Right hindlimb (tissue), 1 donor: ENCODE results near the gene DBN1.

Experiments used
- DNase-seq: peaks from one replicate; pipeline ENCODE4 v3.0.0-alpha.2; 2018

DBN1 gene

DNA sequence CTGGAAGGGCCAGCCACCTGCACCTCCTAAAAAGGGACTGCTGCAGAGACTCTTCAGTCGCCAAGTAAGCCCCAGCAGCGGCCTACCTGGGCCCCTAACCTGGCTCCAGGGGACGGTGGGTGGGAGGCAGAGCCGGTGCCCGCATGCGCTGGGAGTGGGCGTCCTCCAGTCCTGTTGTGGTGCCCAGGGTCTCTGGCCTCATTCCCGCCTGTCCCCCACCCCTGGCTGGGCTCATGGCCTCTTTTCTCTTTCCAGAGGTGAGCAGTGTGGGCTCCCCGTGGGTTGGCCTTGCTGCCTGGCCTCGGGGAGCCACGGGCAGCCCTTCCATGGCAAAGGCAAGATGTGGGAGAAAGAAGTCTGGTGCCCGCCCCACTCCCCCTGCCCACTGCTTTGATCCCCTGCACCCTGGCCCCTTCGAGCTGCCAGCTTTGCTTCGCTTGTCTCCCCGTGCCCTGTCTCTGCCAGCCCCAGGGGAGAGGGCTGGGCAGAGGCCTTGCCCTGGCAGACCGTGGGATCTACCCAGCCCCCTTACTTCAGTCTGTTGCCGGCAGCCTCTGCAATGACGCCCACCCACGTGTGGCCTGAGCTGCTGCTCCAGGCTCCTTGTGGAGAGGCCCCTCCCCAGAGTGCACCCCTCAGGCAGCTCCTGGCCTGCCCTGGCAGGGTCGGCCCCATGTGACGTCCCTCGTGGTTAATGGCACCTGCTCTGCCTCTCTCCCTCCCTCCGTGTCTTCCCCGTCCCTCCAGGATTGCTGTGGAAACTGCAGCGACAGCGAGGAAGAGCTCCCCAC is 32.2 kb downstream of the DBN1 start:
- no peak for DNase-seq

DNA sequence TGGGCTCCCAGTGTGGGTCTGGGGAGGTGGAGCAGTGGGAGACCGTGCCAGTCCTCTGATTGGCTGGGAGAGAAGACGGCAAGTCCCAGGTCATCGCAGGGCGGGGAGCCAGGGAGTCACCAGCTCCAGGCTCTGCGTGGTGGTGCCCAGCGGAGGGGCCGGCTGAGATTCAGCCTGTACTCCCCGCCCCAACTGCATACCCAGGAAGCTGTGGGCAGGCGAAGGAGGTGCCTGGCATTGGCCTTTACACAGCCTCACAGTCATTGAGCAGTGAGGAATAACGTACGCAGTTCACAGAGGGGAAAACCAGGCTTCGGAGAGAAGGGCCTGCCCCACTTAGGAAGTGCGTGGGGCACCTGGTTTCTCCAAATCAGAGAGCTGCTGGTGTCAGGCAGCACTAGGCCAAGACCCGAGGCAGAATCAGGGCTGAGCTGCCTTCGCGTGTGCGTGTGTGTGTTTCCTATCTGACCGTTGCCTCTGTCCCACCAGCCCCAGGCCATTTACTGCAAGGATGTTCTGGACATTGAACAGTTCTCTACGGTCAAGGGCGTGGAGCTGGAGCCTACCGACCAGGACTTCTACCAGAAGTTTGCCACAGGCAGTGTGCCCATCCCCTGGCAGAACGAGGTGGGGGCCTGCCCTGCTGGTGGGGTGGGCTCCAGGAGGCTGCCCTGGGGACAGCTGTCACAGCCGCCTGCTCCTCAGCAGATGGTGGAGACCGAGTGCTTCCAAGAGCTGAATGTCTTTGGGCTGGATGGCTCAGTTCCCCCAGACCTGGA is 33.0 kb downstream of the DBN1 start:
- peak; percentile 14 for DNase-seq

DNA sequence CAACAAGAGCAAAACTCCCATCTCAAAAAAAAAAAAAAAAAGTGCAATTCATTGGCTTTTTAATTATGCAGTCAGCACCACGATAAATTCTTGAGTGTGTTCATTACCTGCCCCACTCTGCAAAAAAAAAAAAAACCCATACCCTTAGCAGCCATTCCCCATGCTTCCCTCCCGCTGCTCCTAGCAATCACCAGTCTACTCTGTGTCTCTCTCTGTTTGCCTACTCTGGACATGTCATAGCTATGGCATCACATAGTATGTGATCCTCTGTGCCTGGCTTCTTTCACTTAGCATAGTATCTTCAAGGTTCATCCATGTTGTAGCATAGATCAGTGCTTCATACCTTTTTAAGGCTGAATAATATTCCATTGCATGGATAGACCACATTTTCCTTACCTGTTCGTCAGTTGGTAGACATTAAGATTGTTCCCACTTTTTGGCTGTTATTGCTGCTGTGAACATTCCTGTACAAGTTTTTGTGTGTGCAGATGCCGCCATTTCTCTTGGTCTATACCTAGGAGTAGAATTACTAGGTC is 33.8 kb downstream of the DBN1 start:
- no peak for DNase-seq

DNA sequence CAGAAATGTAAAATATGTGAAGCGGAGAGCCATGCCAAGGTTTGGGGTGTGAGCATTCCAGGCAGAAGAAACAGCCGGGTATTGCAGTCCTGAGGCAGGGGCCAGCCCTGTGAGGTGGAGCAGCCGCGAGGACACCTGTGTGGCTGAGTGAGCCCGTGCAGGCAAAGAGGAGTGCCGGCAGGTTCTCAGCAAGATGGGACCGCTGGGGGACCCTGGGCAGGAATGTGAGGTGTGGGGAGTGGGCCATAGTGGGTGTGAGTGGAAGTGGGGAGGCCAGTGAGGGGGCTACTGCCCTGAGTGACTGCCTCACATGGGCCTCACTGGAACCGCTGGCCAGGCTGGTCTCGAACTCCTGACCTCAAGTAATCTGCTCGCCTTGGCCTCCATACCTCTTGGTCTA is 35.0 kb downstream of the DBN1 start:
- DNase-seq: peak; percentile 16

DNA sequence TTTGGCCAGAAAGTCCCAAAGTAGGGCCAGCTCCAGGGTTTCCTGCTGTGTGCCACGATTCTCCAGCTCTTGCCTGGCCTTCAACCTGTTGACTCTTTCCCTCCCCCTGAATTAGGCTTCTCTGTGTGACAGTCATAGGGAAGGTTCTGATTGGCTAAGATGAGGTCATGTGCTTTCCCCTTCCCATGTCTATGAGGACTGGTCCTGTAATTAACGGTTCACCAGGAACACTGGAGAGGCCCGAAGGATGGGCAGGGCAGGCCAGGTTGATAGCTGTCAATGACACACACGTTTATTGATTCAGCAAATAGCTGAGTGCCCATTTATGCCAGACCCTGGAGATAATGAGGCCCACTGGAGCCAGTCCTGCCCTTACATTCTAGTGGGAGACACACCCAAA is 35.8 kb downstream of the DBN1 start:
- no peak for DNase-seq

DNA sequence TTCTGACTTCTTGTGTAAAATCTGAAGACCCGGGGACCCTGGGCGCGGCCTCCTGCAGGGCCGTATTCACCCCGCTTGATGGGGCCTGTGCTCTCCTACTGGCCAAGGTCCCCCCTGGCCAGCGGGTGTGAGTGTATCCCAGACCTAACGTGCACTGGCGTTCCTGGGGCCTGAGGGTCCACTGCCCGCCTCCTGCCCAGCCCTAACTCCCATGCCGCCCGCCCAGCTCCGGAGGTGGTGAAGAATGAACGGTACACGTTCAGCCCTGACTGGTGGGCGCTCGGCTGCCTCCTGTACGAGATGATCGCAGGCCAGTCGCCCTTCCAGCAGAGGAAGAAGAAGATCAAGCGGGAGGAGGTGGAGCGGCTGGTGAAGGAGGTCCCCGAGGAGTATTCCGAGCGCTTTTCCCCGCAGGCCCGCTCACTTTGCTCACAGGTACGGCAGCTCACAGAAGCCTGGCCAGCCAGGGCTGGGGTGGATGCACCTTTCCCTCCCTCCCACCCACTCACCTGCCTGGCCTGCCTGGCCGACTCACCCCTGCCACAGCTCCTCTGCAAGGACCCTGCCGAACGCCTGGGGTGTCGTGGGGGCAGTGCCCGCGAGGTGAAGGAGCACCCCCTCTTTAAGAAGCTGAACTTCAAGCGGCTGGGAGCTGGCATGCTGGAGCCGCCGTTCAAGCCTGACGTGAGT is 37.4 kb downstream of the DBN1 start:
- no peak for DNase-seq

DNA sequence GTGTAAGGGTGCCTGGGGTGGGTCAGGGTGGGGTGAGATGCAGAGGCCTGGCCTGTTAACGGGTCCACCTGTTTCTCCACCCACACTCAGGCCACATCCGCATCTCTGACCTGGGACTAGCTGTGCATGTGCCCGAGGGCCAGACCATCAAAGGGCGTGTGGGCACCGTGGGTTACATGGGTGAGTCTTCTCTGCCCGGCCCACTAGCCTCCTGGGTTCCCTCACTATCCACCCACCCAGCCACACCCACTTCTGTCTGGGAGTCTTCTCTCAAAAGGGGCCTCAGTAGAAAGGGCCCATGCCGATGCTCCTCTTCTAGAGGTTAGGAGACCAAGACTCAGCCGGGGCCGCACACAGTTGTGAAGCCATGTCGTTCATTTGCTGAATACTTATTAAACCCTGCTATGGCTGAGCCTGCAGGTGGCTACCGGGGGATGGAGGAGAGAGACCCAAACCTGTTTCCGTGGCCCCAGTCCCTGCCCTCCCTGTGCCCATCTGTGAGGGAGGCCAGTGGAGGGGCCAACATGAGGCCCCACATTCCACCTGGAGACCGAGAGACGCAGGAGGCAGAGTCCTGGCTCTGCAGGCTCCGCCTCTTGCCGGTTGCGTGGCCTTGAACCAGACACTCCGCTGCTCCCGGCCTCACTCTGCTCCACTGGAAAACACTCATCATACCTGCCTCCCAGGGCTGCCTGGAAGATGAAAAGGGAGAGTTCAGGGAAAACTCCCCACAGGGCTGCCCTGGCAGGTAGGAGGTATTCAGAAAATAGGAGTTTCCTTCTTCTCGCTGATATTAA is 38.3 kb downstream of the DBN1 start:
- DNase-seq: no peak

DNA sequence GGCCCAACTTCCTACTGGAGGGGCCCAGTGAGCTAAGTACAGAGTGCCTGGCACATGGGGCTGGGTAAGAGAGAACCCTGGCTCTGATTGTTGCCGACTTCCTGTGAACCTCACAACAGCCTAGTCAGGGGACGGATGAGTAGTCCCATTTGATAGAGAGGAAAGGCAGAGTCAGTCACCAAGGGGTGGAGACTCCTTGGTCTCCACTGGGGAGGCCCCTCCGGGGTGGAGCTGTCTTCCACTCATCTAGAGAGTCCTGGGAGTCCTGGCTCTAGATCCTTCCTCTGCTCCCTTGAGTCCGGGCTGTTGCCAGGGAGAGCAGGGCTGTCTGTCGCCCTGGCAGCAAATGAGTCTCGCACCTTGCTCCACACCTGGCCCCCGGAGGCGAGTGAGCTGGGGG is 39.0 kb downstream of the DBN1 start:
- no peak for DNase-seq

DNA sequence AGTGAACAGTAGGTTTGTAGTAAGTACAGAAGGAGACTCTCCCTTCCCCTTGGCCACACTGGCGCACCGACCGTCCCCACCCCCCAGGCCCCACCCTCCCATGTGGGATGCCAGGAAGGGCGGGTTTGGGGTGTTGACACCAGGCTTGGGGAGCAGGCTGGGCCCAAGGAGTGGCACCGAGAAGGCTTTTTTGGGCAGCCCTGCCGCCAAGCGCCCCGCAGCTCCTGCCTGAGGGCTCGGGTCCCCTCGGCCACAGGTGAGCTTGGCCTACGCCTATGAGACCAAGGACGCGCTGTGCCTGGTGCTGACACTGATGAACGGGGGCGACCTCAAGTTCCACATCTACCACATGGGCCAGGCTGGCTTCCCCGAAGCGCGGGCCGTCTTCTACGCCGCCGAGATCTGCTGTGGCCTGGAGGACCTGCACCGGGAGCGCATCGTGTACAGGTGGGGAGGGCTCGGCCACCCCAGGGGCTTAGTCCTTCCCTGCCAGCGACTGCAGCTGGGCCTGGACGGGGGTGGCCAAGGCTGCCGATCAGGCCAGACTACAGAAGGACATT is 39.7 kb downstream of the DBN1 start:
- DNase-seq: no peak

DNA sequence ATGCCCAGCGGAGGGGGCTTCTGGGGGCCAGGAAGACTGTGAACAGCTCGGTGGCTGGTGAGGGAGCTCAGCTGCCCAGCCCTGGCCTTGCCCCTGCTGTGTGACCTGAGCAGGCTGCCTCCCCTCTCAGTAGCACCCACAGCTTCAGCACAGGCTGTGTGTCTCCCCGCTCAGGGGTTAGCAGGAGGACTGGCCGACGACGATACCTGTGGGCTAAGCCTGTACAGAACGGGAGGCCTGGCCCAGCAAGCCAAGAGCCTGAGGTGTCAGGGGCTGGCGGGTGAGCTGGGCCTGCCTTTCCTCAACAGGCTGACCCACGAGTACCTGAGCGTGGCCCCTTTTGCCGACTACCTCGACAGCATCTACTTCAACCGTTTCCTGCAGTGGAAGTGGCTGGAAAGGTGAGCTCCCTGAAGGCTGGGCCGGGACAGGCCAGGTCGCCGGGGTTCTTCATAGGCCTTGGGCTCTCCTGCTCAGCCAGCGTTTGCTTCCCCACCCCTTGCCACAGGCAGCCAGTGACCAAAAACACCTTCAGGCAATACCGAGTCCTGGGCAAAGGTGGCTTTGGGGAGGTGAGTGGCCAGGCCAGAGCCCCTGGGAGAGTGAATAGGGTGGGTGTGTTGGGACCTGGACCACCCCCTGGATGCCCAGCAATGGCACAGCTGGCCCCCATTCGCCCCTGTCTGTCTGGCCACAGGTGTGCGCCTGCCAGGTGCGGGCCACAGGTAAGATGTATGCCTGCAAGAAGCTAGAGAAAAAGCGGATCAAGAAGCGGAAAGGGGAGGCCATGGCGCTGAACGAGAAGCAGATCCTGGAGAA is 40.4 kb downstream of the DBN1 start:
- DNase-seq: no peak

DNA sequence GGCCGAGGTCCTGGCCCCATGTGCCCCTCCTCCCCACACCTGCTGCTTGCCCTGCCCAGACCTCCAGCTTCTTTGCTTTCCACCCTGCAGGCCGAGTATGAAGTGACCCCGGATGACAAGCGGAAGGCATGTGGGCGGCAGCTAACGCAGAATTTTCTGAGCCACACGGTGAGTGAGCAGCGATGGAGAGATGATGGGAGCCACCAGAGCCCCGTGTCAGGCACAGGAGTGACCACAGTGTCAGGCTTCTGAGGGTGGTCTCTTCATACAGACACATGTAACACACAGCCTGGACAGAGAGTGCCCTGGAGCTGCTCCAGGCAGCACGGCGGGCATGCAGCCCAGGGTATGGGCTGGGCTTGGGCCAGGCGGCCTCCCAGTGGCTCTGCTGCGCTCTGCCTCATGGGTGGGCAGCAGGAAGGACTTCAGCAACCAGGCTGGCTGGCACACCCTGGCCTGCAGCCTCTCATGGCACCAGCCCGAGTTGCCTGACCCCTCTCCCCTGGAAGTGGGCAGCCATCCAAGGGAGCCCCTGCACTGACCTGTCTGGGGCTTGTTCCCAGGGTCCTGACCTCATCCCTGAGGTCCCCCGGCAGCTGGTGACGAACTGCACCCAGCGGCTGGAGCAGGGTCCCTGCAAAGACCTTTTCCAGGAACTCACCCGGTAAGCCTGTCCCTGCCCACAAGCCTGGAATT is 41.1 kb downstream of the DBN1 start:
- no peak for DNase-seq

DNA sequence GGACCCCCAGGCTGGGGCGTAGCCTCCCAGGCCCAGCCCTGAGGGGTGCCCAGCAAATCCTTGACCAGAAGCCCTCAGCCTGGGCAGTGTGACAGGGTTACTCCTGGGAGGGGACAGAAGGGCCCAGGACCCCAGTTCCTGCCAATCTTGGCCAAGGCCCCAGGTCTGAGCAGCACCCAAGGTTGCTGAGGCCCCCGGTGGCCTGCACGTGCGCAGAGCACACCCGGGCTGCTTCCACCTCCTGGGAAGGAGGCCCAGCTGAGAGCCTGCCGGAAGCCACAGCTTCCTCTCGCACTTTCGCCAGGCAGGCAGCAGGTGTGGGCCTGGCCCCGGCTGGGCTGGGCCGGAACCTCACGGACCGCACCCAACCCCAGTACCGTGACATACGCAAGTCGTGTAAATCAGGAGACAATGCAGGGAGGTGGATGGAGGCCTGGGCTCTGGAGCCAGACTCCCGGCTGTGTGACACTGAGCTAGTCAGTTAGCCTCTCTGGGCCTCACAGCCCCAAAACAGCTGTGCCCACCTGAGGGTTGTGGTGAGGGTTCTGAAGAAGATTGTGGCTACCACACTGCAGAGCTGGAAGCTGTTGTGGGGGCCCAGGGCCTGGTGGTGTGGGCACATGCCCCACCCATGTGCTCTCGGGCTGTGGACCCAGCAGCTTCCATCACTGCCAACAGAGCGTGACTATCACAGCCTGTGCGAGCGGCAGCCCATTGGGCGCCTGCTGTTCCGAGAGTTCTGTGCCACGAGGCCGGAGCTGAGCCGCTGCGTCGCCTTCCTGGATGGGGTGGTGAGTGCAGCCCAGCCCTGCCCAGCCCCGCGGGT is 41.9 kb downstream of the DBN1 start:
- DNase-seq: no peak

DNA sequence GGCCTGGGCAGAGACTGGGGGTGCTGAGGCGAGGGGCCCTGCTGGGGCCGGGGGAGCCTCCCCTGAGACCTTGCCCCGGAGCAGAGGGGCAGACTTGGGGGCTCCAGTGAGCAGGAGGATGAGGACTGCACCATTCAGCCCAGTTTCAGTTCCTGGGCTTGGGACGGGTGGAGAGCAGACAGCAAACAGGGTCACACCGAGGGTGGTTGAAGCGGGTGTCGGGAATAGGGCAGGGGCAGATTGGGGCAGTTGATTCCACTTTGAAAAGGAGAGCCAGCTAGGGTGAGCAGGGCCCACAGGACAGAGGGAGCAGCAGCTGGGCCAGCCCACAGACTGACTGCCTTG is 42.5 kb downstream of the DBN1 start:
- no peak for DNase-seq

DNA sequence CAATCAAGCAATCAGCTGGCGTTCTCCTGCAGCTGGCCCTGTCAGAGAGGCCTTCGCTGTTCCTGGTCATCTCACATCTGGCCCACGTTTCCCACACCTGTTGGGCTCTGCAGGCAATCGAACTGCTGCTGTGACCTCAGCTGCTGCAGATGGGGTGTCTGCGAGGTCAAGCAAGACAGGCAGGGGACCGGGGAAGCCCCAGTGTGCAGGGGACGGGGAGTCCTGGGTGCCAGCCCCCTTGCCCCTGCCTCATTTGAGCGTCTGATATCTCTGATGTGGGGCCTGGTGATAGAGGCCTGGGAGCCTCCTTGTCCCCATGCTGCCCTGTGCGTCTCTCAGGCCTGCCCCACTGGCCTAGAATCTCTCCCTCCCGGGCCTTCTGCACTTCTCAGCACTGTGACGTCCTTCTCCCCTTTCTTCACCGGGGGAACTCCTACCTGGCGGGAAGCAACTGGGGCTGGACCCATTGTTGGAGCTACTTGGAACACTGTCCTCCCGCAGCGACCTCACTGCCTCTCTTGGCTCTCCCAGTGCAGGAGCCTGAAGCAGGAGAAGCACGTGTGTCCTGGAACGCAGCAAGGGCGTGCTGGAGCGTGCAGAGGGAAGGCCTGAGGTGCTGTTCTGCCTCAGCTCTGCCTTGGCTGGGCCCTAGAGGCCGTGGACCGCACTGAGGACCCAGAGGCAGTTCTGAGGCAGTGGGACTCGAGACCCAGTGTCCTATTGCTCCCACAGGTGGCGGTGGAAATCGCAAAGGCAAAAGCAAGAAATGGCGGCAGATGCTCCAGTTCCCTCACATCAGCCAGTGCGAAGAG is 43.1 kb downstream of the DBN1 start:
- no peak for DNase-seq

DNA sequence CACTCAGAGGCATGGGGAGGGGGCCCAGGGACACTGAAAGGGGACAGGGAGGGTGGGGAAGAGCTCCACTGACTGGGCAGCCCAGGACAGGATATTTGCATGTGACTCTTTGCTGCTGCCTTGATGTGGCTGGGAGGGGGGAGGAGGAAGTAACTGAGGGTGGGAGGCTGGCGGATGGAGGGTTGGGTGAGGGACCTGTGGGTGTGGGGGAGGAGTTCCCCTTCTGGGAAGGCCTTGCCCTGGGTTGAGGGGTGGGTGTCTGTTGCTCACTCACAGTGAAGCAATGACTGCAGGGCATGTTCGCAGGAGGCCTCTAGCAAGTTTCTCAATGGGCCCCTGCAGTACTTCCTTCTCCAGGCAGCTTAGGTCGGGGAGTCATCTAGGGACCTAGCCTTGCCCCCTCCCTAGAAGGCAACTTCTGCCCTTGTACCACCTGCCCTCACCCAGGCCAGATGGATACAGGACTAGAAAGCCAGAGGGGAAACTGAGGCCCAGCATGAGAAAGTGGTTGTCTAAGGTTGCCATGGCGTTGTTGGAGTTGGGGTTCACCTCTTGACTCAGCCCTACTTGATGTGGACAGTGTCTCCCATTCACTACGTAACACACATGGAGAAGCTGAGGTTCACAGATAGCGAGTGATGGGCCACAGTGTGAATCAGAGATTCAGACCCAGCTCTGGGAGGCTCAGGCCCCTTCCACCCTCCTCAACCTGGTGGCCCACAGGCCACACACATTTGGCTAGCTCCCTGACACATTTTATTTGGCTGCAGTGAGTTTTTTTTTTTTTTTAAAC is 44.0 kb downstream of the DBN1 start:
- no peak for DNase-seq

DNA sequence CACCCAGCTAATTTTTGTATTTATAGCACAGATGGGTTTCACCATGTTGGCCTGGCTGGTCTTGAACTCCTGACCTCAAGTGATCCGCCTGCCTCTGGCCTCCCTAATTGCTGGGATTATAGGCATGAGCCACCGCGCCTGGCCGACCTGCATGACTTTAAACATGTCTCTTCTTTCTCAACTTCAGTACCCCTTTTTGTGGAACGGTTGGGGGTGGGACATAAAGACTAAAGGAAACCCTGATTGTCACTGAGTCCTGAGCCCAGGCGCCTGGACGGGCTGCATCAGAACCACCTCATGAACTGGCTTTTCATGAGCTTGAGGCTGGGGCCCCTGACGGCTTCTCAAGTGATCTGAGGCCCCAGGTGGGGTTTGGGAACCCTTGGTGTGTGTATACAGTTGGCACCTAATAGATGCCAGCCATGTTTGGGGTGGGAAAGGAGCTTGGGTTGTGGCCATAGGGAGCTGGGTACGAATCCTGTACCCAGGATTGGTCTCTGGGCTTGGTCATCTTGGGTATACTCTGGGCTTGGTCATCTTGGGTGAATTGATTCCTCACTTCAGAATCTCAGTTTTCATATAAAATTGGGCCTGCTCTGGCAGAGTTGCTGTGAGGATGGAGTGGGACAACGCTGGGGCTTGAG is 44.7 kb downstream of the DBN1 start:
- no peak for DNase-seq

DNA sequence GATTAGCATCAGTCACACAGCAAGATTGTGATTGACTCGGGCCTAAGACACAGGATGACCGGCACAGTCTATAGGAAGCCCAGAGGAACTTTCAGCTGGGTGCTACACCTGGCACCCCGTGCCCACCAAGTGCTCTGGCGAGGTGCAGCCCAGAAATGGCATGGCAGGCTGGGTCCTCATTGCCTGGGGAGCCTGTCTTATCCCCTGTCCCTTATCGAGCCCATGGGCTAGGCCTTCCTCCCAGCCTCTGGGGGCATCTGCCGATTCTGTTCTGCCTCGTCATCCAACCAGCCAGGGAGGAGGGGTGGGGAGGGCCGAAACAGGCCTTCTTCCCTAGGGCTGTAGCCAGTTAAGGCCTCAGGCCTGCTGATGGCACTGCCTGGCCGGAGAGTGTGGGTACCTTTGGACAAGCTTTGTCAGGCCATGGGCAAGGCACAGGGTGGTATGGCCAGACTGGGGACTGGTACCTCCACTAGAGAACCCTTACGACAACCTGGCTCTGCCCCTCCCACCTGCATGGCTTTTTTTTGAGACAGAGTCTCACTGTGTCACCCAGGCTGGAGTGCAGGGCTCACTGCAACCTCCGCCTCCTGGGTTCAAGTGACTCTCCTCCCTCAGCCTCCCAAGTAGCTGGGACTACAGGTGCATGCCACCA is 45.4 kb downstream of the DBN1 start:
- DNase-seq: no peak
